Islet of Langerhans (tissue), 1 donor: ENCODE measurements around the gene CLOCK.

Experiments
- FAIRE-seq: peaks from one replicate; lab custom pipeline; 2011; peaks lifted over from hg19 to GRCh38; lab: Jason Lieb, UNC

The CLOCK gene

DNA sequence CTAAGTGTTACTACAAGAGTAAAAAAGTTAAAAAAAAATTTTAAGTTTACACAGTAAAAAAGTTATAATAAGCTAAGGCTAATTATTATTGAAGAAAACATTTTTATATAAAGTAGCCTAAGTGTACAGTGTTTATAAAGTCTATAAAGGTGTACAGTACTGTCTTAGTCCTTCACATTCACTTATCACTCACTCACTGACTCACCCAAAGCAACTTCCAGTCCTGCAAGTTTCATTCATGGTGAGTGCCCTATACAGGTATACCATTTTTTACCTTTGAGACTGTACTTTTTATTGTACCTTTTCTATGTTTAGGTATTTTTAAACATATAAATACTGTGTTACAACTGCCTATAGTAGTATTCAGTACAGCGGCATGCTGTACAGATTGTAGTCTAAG is 76.7 kb downstream of the CLOCK start:
- no peak for FAIRE-seq

DNA sequence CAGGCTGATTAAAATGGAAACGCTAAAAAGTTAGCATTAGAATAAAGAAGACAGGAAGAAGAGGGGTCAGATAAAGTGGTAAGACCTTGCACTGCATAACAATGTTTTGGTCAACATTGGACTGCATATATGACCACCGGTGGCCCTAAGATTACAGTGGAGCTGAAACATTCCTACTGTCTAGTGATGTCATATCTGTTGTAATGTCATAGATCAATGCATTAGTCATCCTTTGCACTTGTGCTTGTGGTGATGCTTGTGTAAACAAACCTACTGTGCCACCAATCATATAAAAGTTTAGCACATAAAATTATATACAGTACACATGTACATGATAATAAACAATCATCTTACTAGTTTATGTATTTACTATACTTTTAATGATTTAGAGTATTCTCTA is 78.0 kb downstream of the CLOCK start:
- no peak for FAIRE-seq

- FAIRE-seq, result no peak
These were observed 80.7 kb downstream of the CLOCK start for GRCh38 chr4:55466001-55466400.

DNA sequence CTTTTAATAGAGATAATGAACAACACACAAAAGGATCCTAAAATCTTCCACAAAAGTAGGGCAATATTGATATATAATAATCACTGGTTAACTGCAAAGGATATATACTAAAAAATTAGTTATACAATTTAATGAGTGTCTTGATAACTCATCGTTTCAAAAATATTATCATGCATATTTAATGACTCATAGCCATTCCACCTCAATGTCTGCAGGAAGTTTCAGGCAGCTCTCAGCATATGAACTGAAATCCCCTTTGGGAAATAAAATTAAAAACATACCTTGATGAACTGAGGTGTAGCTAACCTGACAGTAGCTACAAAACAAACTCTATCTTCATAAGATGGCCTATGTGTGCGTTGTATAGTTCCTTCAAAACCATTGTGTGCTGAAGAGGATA is 88.1 kb downstream of the CLOCK start:
- no peak for FAIRE-seq

GRCh38 chr4:55458164-55458563 is 88.5 kb downstream of the CLOCK start:
- FAIRE-seq, result no peak

- FAIRE-seq, result no peak
These were observed 96.1 kb downstream of the CLOCK start for GRCh38 chr4:55450566-55450965.

GRCh38 chr4:55447831-55448230 is 98.9 kb downstream of the CLOCK start:
- no peak for FAIRE-seq

- no peak for FAIRE-seq
These were observed 99.5 kb downstream of the CLOCK start for GRCh38 chr4:55447108-55447708.

- FAIRE-seq, result no peak
These were observed 100.2 kb downstream of the CLOCK start for GRCh38 chr4:55446578-55446922.

DNA sequence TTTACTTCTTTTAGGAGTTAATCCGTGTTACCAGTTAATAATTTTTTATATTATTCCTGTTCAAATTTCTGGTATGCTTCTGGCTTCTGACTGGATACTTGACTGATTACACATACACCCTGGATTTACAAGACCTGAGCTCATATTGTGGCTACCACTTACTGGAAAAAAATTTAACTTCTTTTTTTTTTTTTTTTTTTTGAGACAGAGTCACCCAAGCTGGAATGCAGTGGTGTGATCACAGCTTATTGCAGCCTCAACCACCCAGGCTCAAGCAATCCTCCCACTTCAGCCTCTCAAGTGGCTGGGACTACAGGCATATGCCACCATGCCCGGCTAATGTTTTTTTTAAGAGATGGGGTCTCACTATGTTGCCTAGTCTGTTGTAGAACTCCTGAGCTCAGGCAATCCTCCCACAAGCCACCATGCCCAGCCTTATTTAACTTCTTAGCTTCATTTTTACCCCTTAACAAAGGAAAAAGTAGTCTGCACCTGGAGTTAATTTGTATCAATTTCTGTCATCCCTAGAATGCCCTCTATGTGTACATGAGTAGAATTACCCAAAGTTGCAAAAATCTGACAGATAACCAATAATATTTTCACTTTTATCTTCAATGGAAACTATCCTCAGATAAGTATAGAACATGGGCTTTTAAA is 100.7 kb downstream of the CLOCK start:
- FAIRE-seq, result no peak

GRCh38 chr4:55444827-55445226 is 101.9 kb downstream of the CLOCK start:
- peak; percentile 89 for FAIRE-seq

DNA sequence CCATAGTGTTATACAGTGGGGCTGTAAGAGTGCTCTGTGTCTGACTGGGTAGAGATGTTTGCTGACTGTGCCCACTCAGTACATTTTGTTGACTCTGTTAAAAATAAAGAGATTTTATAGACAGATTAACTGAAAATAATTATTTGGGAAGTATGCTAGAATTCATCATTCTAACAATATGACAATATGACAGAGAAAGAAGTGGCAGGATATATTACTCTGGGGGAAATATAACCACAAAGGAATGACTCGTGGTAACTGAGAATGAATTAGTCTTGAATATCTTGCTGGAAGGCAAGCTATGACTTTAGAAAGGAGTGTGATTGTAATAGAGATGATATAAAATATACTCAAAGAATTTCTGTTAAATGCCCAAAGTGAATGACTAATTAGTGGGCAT is 104.2 kb downstream of the CLOCK start:
- no peak for FAIRE-seq

DNA sequence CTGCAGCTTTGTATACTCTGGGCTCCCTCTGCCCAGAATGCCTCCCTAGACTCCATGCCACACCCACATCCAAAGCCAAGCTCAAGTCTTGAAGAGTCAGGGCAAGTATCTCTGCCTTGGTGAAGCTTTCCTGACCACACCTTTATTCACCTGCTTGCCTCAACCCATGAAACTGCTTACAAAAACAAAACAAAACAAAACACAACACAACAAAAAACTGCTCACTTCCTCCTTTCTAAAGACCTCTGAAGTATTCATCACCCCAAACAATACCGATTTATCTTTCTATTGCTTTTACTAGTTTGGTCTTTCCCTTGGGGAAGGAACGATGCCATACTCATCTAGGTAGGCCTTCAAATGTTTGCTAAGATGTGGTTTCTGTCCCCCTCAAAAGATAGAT is 105.9 kb downstream of the CLOCK start:
- no peak for FAIRE-seq

GRCh38 chr4:55439023-55439422 is 107.7 kb downstream of the CLOCK start:
- FAIRE-seq, result no peak

GRCh38 chr4:55438314-55438713 is 108.4 kb downstream of the CLOCK start:
- no peak for FAIRE-seq

DNA sequence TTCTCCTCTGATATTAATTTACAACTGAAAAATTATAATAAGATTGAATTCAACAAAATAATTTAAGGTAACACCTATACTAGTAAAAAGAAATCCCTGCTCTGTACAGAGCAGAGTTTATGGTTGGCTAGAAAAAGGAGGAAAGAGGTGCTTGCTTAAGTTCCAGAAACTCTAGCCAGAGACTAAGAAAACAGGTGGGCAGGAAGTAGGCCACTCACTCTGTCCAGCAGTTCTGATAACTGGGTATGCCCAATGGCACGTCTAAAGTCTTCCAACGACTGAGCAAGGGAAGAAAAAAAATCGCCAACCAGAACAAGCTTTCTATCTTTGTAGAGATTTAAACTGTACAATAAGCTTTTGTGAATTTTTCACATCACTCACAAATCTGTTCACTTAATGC is 108.9 kb downstream of the CLOCK start:
- FAIRE-seq, result no peak

DNA sequence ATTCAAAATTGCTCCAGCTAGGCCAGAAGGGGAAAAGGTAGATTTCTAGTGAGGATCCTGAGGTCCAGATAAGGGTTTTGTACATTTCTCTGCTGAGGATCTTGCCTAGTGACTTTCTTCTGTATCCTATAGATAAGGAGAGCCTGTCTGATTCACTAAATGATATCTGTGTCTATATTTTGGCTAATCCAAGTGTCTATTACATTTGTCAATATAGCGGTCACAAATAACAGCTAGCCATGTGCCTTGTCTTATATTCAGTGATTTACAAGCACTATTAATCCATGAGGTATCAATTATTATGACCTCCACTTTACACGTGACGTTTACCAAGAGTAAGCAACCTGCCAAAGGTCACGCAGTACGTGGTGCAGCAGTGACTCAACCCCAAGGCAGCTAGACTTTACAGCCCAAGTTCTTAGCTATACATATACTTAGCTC is 109.3 kb downstream of the CLOCK start:
- no peak for FAIRE-seq

DNA sequence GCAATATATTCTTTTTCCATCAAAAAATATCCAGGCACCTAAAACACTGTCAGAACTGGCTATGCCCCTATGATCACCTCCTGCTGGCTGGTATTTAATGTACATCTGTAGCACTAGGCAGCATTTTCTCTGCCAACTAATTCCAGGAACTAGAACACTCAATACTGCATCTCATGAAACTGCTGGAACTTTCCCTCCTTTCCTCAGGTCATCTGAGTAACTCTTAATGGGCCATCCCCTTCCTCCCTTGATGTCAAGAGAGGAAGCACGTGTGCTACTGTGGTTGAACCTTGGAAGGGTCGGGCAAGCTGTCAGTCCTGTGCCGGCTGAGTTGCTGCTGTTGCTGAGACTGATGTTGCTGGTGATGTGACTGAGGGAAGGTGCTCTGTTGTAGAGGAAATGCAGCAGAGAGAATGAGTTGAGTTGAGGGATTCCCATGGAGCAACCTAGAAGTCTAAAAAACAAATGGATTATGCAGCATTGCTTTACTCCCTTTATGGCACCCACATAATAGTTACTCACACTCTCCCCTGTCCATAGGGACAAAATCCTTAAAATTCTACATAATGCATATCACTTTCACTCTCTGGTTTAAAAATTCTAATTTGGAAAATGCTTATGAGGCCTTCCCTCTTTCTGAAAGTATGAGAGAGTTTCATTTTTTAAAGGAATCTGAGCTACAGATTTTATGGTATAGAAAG is 111.4 kb downstream of the CLOCK start:
- FAIRE-seq, result no peak

DNA sequence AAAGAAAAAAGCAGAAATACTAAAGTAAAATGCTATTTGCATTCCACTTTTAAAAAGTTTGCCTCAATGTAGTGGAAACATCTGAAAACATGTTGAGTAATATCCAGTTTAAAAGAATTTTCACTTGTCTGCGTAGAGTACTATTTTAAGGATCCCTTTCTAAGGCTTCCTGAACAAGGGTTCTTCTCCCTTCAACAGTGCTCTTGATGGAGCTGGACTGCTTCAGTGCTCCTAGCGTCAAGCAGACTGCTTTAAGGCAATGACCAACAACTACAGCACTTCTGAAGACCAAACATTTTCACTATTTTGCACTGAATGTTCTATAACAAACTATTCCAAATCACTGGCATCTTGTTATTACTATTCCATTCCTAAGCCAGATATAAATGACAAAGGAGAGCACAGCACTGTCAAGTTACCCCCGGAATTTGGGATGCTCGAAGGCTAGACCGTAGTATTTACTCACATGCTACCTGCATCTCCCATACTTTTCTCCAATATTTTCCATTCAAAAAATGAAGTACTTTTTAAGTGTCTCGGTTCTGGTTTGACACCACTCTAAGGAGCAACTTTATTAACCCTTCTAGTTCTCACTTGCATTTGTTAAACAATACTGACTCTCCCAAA is 114.9 kb downstream of the CLOCK start:
- no peak for FAIRE-seq

- FAIRE-seq, result no peak
These were observed 121.9 kb downstream of the CLOCK start for GRCh38 chr4:55424791-55425190.

- no peak for FAIRE-seq
These were observed 130.5 kb downstream of the CLOCK start for GRCh38 chr4:55416176-55416575.

DNA sequence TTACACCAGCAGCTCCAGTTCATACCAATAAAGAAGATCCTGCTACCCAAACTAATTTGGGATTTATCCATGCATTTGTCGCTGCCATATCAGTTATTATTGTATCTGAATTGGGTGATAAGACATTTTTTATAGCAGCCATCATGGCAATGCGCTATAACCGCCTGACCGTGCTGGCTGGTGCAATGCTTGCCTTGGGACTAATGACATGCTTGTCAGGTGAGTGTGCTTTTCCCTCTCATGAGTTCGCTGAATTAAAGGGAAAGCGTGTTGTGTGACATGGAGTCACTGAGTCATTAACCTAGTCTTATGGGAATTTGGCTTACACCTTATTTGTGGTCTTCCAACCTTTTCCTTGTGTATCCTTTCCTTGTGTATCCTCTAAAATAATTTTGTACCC is 135.1 kb downstream of the CLOCK start:
- no peak for FAIRE-seq

GRCh38 chr4:55410431-55410830 is 136.3 kb downstream of the CLOCK start:
- FAIRE-seq, result no peak
